RWPE1 (cell line): ENCODE measurements around the gene CCR5AS.
A peak's percentile ranks its signal among the peaks of the same experiment; 100 is the strongest.

Source experiments
- CTCF ChIA-PET: fragments of 350-600 bp; sonication (Branson Sonifier 250); formaldehyde crosslinking; extraction: SDS; loops from one replicate; lab custom pipeline; 2021; lab: Yijun Ruan, JAX
- POLR2A ChIA-PET: fragments of 400-600 bp; formaldehyde crosslinking; extraction: SDS; loops from one replicate; lab custom pipeline; 2020; ENCODE audit warnings: antibody characterized with exemption; ENCODE audit not compliant: low non-redundant PET; lab: Yijun Ruan, JAX
- DNase-seq: peaks from one replicate; pipeline ENCODE4 v3.0.0; 2012; ENCODE audit warnings: low spot score
- H3K27ac ChIP-seq: fragments of 450-650 bp; 2 replicates; pipeline ENCODE4 v1.5.1; 2017
- CTCF ChIP-seq: fragments of 450-650 bp; conservative IDR thresholded peaks from 2 replicates; pipeline ENCODE4 v1.5.1; 2017; ENCODE audit warnings: low read depth, mild to moderate bottlenecking

The CCR5AS gene

DNA sequence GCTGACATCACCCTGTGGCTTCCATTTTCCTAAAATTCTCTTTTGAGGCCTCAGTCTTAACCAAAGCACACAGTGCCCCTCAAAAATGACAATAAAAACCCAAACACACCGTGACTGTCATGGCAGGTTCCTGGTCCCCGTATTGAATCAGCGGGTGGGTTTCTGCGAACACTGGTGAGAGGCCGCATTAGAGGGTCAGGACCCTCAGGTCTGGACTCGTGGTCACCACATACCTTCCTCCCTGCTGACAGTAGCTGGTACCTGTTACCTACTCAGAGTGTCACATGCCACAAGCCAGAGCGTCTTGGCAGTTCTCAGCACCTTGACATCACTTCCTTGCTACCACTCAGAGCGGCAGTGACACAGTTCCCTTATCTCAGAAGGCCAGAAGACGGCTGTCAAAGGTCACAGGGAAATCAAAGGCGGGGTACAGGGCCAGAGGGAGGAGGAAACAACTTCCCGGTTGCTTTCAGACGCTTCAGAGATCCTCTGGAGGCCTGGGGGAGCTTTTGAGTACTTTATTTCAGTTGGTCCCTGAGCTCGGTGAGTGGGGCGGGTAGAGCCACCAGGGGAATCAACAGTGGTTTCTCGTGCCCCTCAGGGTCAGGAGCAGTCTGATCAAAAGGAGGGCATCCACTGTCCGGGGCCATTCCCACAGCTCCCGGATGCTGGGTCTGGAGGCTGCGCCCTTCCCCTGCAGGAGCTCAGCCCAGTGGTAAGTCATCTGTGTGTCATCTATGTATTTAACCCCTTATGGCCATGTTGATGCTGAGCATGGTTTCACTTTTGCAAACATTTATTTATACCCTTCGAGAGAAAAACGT, at the start of gene CCR5AS, which contains the start of gene CCRL2:
Gene CCR5AS (minus strand): TSS at position 279 of the 824 bp plus-strand sequence.
Gene CCRL2 (plus strand): TSS at position 472 of the 824 bp plus-strand sequence. CDS start 821 bp downstream, outside the sequence.
- ChIA-PET POLR2A (no interaction called here), CTCF (no interaction called here)
- no peak for TF ChIP-seq CTCF
- no peak within 1 kb of the TSS for H3K27ac ChIP-seq
- peak; percentile 34 for DNase-seq

DNA sequence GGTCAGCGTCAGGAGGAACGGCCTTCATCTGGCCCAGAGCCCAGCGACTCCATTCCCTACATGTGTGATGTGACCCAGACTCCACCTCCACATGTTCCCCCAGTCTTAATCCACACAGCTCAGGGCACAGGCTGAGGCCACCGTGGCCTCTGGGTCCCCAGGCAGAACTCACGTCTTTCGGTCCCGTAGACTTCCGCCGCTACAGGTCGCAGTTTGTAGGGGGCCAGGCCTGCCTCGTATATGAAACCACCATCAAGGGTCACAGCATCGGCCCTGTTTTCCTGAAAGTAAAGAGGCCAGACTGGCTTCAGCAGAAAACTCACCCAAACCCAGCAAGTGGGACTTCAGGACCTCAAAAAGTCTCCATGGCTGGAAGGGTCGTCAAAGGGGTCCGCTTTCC, 49.3 kb upstream of the CCR5AS start:
- ChIA-PET POLR2A (no interaction called here), CTCF (no interaction called here)
- H3K27ac ChIP-seq: no peak overlapping the region
- TF ChIP-seq CTCF: no peak
- no peak for DNase-seq

- POLR2A ChIA-PET: no interaction called here
- CTCF ChIA-PET: no interaction called here
- no peak overlapping the region for H3K27ac ChIP-seq
- no peak for TF ChIP-seq CTCF
- DNase-seq: no peak
Observed at GRCh38 chr3:46455231-46456115, 48.6 kb upstream of the CCR5AS start.

GRCh38 chr3:46454606-46455005, 47.7 kb upstream of the CCR5AS start:
- TF ChIP-seq CTCF: no peak
- no peak for DNase-seq
- ChIA-PET POLR2A (no interaction called here), CTCF (no interaction called here)
- H3K27ac ChIP-seq: no peak overlapping the region

- ChIA-PET CTCF (no interaction called here), POLR2A (no interaction called here)
- DNase-seq: no peak
- TF ChIP-seq CTCF: no peak
- H3K27ac ChIP-seq: no peak overlapping the region
Observed at GRCh38 chr3:46454209-46454595, 47.3 kb upstream of the CCR5AS start.

- ChIA-PET POLR2A (no interaction called here), CTCF (no interaction called here)
- TF ChIP-seq CTCF: no peak
- no peak for DNase-seq
- H3K27ac ChIP-seq: no peak overlapping the region
Observed at GRCh38 chr3:46453526-46454208, 46.8 kb upstream of the CCR5AS start.
